Hematopoietic multipotent progenitor cell (in vitro differentiated cells): ENCODE measurements around the gene PTPRT. TPM values are rescaled to one million over a fixed set of nuclear protein-coding genes. Genes with fewer than 3 reads are reported as not detected.

ENCODE experiments used
- DNase-seq, 3 donors: peaks; one replicate each; pipeline ENCODE4 v3.0.0-alpha.2; 2011 to 2015; ENCODE audit warnings: low read depth in 2 of 3, low spot score in 2 of 3
- total RNA-seq: library from RNA; depleted of rRNA; stranded (reverse); fragments of >200 nt; gene quantifications from one replicate; pipeline ENCODE4 v1.2.3, GENCODE V29; 2012

Gene PTPRT
- total RNA-seq, 1 donor: under 0.01 TPM

DNA sequence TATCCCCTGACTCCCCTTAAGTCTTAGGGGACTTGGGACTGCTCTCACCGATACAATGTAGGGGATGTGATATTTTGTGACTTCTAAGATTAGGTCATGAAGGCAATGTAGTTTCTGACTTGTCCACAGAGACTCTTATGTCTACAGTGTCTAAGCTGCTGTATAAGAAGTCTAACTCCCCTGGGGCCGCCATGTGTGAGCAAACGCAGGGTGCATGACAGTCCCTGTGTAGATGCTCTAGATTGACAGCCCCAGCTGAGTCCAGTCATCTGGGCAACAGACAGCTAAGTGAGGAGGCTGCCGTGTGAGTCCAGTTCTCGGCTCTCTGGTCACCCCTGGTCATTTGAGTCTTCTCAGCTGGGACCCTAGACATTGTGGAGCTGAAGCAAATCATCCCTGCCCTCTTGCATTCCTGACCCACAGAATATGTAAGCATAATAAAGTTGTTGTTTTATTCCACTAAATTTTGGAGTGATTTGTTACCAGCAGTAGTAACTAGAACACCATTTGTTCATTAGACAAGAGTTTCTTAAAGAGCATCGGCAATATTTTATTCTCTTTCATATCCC lies 828.2 kb downstream of the PTPRT start:
- DNase-seq: no peak

DNA sequence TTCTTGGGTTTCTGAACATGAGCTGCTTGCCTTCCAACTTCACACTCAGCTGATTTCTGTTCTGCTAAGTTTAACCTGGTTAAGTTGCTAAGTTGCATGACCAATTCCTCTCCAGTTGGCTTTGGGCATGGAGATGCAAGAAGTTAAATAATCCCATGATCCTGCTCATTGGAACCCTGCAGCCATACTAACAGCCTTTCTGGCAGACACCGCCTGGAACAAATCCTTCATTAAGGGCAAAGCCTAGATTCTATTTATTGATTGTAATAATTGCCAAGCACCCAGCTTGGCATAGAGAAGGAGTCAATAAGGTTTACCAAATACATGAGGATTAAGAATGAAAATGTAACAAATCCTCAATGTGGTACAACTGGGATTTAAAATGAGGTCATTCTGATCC lies 829.1 kb downstream of the PTPRT start:
- DNase-seq: no peak

DNA sequence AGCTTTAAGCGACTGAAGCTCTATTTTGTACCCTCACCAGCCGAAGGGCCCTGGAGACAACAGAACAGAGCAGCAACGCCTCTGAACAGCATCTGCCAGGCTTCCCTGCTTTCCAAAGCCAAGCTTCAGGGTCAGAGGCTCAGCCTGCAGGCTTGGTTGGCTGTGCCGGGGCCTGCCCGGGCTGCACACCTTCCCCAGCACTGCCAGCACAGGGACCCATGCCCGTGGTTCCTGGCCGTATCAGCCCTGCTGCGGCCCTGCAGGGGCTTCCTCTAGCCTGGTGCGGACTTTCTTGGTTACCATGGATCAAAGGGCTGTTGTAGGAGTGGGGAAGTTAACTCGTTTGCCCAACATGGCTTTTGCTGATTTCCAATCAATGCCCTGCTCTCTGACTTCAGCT lies 830.1 kb downstream of the PTPRT start:
- no peak for DNase-seq

DNA sequence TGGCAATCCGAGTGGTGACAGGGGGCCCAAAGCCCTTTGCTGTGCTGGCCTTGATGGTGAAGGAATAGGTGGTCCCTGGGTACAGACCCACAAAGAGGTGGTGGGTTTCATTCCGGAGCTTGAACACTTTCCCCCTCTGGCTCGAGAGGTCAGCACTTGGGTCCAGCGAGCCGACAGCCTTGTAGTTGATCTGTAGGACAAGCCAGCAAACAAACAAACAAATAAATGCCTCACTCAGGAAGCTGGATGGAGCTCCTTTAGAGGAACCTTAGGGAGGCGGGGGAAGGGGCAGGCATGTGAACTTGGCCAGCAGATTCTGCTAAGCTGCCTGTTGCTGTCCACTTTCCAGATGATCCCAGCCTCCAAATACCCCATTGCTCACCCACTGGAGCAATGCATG lies 837.6 kb downstream of the PTPRT start:
- no peak for DNase-seq

DNA sequence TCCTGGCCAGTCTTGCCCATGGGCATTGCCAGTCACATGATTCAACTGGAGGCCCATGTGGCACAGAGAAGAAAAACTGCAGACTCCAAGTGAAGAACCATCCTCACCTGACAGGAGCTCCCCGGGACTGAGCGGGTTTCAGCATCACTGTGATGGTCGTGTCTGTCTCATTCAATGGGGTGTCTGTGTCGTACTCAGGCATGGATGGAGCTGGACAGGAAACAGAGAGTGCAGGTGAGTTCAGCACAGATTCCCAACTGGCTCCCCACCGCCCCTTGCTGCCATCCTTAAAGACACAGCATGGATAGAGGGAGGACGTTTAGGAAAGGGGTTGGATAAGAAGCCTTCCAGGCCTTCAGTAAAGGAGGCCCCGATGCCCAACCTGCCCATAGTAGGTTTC lies 839.2 kb downstream of the PTPRT start:
- DNase-seq: no peak

DNA sequence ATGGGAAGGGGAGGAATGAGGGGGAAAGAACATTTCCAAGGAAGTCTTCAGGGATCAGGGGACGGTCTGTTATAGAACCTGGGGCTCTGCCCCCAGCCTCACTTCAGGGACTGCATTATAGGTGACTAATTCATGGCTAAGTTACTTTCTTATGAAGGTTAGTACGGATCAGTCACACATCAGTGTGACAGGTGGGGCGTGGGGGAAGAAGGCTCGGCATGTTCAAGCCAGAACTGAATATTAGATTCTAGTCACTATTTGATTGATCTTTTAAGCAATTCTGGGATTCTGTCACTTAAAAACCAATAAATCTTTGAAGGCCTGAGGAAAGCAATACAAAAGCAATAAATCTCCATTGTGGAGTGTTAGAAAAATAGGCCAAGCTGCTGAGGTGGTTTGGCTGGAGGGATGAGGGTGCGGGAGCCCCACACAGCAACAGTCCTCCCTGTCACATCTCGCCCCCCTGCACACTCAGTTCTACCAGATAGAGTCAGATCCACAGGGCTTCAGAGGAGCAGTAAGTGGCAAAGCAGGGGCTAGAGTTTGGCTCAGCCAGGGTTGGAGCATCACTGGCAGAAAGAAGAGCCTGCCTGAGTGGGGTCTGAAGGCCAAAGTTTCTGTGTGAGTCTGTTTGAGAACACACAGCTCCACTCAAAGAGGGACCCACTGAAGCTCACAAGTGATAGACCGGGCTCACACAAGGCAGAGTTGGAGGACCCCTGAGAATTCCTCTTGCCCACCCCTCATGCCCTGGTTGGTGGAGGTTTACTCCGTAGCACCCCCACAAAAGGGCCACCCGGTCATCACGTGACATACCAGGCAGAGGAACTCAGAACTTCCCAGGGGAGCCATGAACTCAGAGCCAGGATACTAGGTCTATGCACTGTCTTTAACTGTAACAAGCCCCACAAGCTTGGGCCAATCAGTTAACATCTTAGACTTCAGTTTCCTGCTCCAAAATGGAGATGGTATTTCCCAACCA lies 843.2 kb downstream of the PTPRT start:
- no peak for DNase-seq

DNA sequence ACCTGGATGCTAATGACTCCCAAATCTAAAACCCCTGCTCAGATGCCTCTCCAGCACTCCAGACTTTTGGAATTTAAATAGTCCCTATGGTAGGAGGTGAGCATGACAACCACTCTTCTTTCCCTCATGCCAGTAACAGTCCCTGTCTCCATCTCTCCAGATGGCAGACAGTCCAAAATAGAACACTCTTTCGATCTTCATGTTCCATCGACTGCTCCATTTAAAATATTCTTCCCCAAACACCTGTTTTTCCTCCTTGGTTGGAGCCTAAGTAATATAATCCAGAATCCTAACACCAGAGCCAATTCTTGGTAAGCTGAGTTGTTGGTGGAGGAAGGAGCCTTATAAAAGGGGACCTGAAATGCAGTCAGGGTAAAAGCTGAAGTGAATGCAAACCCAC lies 848.1 kb downstream of the PTPRT start:
- no peak for DNase-seq

DNA sequence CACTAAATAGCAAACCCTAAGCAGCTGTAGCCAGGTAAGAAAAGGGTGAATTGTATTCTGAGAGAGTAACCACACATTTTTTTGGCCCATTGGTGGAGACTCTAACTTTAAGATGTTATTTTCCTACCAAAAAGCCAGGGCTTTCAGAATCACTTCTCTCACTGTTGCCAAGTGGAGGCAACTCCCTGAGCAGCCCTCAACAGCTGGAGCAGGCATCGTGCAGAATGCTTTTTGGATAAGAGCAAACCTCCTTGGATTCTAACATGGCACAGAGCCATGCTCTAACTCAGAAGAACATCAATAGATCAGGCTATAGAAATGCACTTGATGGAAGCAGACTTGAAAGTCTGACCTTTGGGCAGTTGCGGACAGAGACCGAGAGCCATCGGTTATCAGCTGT lies 849.3 kb downstream of the PTPRT start:
- DNase-seq: no peak

DNA sequence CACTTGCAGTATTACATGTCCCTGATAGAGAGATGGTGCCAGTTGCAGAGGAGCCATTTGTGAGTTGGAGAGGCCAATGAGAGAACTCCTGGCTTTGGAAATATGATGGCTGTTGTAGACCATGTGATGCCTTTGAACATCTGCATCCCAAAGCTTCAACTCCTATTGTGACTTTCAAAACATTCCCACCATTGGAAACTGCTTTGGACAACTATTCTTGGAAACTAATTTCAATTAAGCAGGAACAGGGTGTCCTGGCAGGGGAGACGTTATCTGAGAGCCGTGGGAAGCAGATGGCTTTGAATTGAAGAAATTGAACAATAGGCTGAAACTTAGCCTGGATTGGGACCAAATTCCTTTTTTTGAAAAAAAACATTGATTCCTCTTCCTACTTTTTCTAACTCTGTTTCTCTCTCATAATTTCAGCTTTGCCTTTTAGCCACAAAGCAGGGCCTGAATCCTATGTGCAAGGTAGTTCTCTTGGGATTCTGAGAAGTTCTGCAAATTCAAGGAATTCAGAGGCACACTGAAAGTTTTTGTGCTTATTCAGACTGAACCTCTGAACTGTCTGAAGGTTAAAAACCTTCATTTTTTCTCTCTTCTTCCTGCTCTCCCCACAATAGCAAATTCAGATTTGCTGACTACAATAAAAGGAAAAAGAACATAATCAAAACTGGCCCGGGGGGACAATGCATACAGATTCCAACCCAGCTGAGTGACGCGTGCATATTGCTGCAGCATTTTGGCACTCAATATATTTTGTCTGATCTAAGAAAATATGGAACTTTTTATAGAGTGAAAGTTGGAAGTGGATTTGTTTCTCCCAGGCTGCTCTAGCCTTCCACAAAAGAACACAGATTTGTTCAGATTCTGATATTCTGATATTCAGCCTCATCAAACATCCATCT lies 851.2 kb downstream of the PTPRT start:
- no peak for DNase-seq

DNA sequence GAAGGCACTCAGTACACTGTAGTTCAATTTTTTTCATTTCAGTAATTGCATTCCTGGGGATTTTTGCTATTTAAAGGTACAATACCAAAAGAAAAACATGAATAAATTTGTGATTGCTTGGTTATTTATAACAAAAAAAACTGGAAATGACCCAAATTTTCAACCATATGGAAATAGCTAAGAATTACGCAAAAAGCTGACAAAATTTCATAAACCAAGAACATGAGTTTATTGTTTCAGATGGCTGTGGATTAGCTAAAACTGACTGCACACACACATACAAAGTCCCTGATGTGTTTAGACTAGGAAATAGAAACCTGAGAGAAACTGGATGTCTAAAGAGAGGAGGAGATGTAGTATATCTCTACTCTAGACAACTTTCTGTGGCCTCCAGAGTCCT lies 853.1 kb downstream of the PTPRT start:
- DNase-seq: no peak

DNA sequence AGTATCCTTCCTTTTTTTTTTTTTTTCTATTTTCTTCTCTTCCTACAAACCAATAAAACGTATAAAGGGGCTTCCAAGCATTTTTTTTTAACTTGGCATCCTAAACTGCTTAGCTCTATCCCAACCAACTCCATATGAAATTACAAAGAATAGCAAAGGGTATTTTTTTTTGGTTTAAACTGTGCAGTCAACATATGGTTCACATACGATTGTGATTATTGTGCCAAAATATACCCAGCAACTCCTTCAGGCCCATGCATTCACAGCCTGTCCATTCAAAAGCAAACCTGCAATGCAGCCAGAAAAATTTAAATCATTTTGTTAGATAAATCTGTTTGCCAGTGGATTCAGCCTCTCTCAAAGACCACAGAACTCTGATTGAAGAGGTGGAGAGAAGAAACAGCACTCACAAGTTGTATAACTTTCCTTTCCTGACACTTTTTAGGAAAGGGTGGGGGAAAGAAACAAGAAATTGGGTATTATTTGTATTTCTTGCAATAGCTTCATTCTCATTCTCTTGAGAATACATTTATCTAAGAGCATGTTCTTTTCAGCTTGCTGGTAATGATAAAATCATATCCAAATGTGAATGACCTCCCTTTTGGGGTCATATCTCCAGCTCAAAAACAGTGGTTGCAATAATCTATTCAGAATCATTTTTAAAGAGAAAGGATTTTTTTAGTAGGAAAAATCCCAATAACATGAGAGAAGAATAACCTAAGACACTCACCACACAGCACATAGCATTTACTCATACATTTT lies 870.3 kb downstream of the PTPRT start:
- DNase-seq: no peak

DNA sequence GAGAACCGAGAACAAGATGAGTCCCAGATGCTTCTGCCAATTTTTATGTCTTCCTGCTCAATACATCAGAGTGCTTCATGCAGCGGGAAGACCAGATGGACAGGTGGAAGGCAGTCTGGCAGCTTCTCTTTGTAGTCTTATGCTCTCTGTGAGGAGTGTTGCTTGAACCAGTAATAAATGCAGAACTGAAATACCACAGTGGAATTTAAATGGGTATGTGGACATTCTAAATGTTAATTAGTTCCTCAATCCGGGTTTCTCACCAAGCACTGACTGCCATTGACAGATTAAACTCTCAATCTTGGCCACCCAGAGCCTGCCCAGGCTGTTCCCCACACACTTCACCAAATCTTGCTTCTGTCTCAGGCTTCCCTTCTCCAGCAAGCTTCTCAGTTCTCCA lies 876.0 kb downstream of the PTPRT start:
- no peak for DNase-seq

DNA sequence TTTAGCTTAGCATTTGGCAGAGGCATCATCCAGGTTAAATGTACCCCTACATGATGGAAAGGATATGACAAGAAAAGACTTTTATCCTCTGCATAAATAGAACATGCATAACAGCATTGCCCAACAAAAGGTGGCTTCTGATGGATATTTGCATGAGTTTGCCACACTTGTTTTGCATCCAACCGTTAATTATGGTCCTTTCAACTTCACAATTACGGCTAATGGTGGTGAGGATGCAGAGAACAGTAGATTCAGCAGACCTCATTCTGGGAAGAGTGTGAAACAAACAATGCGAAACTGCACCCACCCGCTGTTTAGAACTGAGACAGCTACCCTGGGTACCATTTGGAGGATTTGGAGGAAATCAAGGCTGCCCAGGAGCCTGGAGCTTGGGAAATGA lies 880.7 kb downstream of the PTPRT start:
- DNase-seq: no peak

DNA sequence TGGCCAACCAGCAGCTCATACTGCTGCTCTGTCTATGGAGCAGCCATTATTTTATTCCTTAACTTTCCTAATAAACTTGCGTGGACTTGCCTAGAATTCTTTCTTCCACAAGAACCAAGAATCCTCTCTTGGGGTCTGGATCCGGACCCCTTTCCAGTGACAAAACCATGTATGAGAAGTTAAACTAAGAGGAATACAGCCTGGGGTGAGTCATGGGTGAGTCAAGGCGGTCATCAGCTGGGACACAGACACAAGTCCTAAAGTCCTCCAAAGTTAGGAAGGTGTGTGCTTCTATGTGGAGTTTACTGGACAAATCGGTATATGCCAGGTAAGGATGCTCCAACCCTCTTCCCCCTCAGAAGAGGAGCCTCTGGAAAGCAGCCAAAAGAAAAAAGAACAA lies 881.5 kb downstream of the PTPRT start:
- DNase-seq: no peak

DNA sequence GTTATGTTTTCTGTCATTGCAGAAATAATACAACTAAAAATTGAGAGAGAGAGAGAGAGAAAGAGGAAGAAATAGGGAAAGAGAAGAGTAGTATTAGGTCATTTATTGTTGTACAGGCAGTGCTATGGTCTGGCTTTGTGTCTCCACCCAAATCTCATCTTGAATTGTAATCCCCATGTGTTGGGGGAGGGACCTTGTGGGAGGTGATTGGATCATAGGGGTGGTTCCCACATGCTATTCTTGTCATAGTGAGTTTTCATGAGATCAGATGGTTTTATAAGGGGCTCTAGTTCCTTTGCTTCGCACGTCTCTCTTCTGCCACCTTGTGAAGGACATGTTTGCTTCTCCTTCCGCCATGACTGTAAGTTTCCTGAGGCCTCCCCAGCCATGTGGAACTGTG lies 894.1 kb downstream of the PTPRT start:
- no peak for DNase-seq

DNA sequence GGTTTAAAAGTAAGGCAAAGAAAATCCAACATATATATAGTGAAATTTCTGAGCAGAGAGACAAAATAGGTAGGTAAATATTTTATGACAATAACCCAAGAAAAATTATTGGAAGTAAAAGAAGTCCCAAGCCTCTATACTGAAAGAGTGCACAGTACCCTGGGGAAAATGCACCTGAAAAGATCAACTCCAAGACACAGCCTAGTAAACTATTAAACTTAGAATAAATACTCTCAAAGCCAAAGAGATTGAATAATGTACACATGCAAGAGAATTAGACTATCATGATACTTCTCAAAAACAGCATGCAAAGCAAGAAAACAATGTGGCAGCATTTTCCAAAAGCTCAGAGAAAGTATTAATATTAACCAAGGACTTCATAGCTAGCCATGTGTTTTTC lies 894.7 kb downstream of the PTPRT start:
- DNase-seq: no peak

DNA sequence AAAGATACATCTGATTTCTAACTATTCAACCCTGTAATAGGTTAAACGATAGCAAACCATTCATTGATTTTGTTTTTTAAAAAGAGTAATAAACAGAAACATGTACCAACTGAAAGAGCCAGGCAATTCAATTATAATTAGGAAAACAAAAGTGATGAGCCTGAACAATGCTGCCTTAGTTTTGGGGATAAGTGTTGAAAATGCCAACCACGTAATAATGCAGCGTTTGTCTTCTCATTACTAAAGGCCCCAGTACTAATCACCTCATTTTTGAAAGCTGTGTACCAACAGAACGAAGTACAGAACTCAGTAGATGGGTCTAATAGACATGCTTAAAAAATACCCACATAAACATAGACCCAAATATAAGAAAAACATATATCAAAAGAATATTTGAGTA lies 907.9 kb downstream of the PTPRT start:
- no peak for DNase-seq

DNA sequence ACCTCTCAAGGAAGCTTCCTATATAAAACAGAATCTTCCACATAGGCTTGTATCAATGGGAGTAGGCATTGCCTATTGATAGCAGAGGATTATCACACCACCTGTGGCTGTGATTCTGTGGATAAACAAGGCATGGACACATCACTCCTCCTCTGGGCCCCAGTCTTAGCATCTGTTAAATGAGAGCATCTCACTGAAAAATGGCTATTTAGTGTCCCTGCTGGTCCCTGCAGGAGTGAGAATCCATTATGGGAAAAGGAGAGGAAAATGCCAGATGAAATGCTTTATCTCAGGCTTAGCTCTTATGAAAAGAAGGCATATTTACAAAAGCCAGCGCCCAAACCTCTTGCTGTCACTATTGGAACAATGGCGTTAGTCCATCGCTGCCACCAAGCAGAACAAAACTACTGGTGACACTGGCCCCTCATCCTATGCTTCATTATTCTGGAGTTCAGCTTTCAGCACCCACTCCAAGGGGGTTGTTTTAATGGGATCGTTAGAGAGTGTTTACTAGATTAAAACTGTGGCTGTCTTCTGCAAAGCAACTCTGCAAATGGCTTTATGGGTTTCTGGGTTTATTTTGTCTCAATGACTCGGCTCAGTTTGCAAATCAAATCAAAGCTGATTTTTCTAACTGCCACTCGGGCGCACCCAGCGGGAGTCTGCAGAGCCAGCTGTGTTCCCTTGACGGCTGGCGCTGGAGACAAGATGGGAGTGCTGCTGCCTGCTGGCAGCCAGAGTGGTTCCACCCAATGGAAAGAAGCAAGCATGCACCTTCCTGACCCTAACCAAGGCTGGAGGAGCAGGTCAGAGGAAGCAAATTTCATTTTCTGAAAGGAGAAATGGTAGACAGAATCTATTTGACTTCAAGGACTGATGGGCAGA lies 912.7 kb downstream of the PTPRT start:
- DNase-seq: no peak

DNA sequence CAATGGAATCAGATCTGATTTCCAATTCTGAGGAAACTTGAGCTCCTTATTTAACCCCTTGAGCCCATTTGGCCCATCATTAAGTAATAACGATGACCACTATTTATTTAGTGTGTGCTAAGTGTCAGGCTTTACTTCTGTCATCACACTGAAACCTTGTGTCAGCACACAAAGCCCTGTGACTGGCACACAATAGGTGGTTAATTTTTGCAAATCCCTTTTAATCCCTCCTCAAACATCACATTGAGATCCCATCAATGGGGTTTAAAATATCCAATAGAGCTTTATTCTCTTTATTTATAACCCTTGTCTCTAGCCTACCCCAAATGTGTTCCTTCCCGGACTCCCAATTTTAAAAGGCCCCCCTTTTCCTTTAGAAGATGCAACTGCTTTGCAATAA lies 914.7 kb downstream of the PTPRT start:
- no peak for DNase-seq

DNA sequence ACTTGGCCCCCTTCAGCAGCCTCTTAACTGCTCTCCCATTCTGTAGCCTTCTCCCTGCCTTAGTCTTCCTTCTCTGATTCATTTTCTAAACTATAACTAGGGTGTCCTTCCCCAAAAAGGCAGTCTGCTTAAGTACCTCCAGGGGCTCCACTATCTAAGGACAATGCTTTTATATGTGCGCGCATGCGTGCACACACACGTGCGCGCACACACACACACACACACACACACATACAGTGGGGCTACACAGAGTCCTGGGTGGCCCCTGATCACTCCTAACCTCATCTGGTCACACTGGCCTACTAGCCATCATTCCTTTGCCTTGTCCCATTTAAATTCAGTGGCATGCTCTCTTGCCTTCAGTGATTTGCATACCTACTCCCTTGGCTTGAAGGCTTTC lies 917.2 kb downstream of the PTPRT start:
- DNase-seq: no peak
